Natural killer cell (primary cell): ENCODE measurements around the gene INHBB. TPM values are rescaled to one million over a fixed set of nuclear protein-coding genes. Genes with fewer than 3 reads are reported as not detected.

ENCODE experiments used
- ATAC-seq, 3 donors: fragments of 150-1000 bp in 2 of 3; fragments of 200-7000 bp in 1 of 3; cut with Tn5 transposase; 1 replicate in 1 of 3; 2 replicates in 2 of 3; pipeline ENCODE4 v1.10.0; 2021; ENCODE audit warnings: mild to moderate bottlenecking in 2 of 3, moderate library complexity in 2 of 3
- DNase-seq, 2 donors: peaks; one replicate each; pipeline versions ENCODE4 v3.0.0 to v3.0.0-alpha.2; 2013 to 2021; ENCODE audit warnings: mixed read lengths in 1 of 2
- H3K27ac ChIP-seq: one replicate; pipeline ENCODE4 v1.5.1; 2013; ENCODE audit warnings: mild to moderate bottlenecking, low read length
- H3K27me3 ChIP-seq: one replicate; pipeline ENCODE4 v1.6.1; 2013; ENCODE audit warnings: low read length; ENCODE audit not compliant: control insufficient read depth, insufficient read depth
- H3K36me3 ChIP-seq: one replicate; pipeline ENCODE4 v1.6.1; 2013; ENCODE audit warnings: low read length; ENCODE audit not compliant: control insufficient read depth, insufficient read depth
- H3K4me1 ChIP-seq: one replicate; pipeline ENCODE4 v1.6.1; 2013; ENCODE audit warnings: low read length; ENCODE audit not compliant: control insufficient read depth, insufficient read depth
- H3K4me3 ChIP-seq: one replicate; pipeline ENCODE4 v1.5.1; 2013; ENCODE audit warnings: low read length
- H3K9me3 ChIP-seq: one replicate; pipeline ENCODE4 v1.6.1; 2013; ENCODE audit warnings: low read length; ENCODE audit not compliant: control insufficient read depth, insufficient read depth
- H3K27ac Mint-ChIP-seq, 2 donors: one replicate each; pipeline ENCODE4 v1.8.0; 2022; ENCODE audit warnings: mild to moderate bottlenecking in 2 of 2, mixed read lengths in 2 of 2, moderate library complexity in 1 of 2
- H3K27me3 Mint-ChIP-seq, 2 donors: one replicate each; pipeline ENCODE4 v1.8.0; 2022; ENCODE audit warnings: low read depth in 2 of 2, mixed read lengths in 2 of 2
- H3K36me3 Mint-ChIP-seq: one replicate; pipeline ENCODE4 v1.8.0; 2022; ENCODE audit warnings: mixed read lengths
- H3K4me1 Mint-ChIP-seq, 2 donors: one replicate each; pipeline ENCODE4 v1.8.0; 2022; ENCODE audit warnings: mixed read lengths in 2 of 2
- H3K4me3 Mint-ChIP-seq: one replicate; pipeline ENCODE4 v1.8.0; 2022; ENCODE audit warnings: mild to moderate bottlenecking, moderate library complexity, mixed read lengths
- H3K9me3 Mint-ChIP-seq, 2 donors: one replicate each; pipeline ENCODE4 v1.8.0; 2022; ENCODE audit warnings: mixed read lengths in 2 of 2
- CTCF ChIP-seq: fragments of 200-600 bp; IDR thresholded peaks from one replicate; pipeline ENCODE4 v1.8.0; 2022; ENCODE audit warnings: antibody characterized with exemption
- WGBS: methylation state at CpG from one replicate; pipeline ENCODE4 v1.1.7; 2013; ENCODE audit warnings: missing lambda C conversion rate; ENCODE audit not compliant: insufficient coverage; 5-methylcytosine and 5-hydroxymethylcytosine counted together
- intact Hi-C: fragments of 100-400 bp; cut with micrococcal nuclease; formaldehyde crosslinking; loops from one replicate; pipeline ENCODE4 v1.14.2; 2022
- total RNA-seq, 4 donors: library from RNA; stranded (reverse); fragments of 120-200 nt in 1 of 4; gene quantifications; one replicate each; pipeline versions ENCODE4 v1.2.3 to v1.2.4, GENCODE V29; 2013 to 2022

Gene INHBB
- total RNA-seq, 3 donors from 2014 or later (not counting 1 experiment from before 2014, with no cell fraction given): 0.07 to 0.10 TPM; not detected in 1

- Histone ChIP-seq H3K36me3 (no peaks in the 10 kb centered on the region), H3K27ac (no peak overlapping the region), H3K27me3 (no peaks in the 10 kb centered on the region), H3K4me1 (no peaks in the 10 kb centered on the region), H3K9me3 (no peaks in the 10 kb centered on the region), H3K4me3 (no peak overlapping the region)
- Mint-ChIP-seq H3K27me3 (no peaks in the 10 kb centered on the region), H3K9me3 (no peaks in the 10 kb centered on the region), H3K4me3 (no peak overlapping the region), H3K4me1 (no peaks in the 10 kb centered on the region), H3K27ac (no peak overlapping the region), H3K36me3 (no peaks in the 10 kb centered on the region)
- DNase-seq (no peak), ATAC-seq (no peak)
- TF ChIP-seq CTCF: no peak
- intact Hi-C loops: no loop called here
- 72% methylated on average over 10 of the region's 10 CpGs for WGBS
Measured at GRCh38 chr2:120373424-120373823, 27.5 kb downstream of the INHBB start.

- Histone ChIP-seq H3K27me3 (no peaks in the 10 kb centered on the region), H3K36me3 (no peaks in the 10 kb centered on the region), H3K9me3 (no peaks in the 10 kb centered on the region), H3K4me1 (no peaks in the 10 kb centered on the region), H3K4me3 (no peak overlapping the region), H3K27ac (no peak overlapping the region)
- Mint-ChIP-seq H3K27me3 (no peaks in the 10 kb centered on the region), H3K36me3 (no peaks in the 10 kb centered on the region), H3K4me1 (no peaks in the 10 kb centered on the region), H3K27ac (no peak overlapping the region), H3K9me3 (no peaks in the 10 kb centered on the region), H3K4me3 (no peak overlapping the region)
- intact Hi-C loops: no loop called here
- WGBS: 89% methylated on average over 5 of the region's 5 CpGs
- DNase-seq: no peak
- TF ChIP-seq CTCF: no peak
- ATAC-seq: no peak
Measured at GRCh38 chr2:120374821-120375220, 28.9 kb downstream of the INHBB start.

GRCh38 chr2:120375251-120376020 is 29.5 kb downstream of the INHBB start:
- no peaks in the 10 kb centered on the region for H3K4me1 ChIP-seq
- ATAC-seq: no peak

More at GRCh38 chr2:120375251-120376020, 29.5 kb downstream of the INHBB start:
- H3K27me3 Mint-ChIP-seq: no peaks in the 10 kb centered on the region
- intact Hi-C loops: no loop called here
- no peak overlapping the region for H3K27ac Mint-ChIP-seq
- no peaks in the 10 kb centered on the region for H3K36me3 Mint-ChIP-seq
- no peaks in the 10 kb centered on the region for H3K4me1 Mint-ChIP-seq
- H3K9me3 ChIP-seq: no peaks in the 10 kb centered on the region
- DNase-seq: no peak
- no peaks in the 10 kb centered on the region for H3K27me3 ChIP-seq
- H3K4me3 ChIP-seq: no peak overlapping the region
- H3K27ac ChIP-seq: no peak overlapping the region
- no peaks in the 10 kb centered on the region for H3K36me3 ChIP-seq
- no peak overlapping the region for H3K4me3 Mint-ChIP-seq
- WGBS: 81% methylated on average over 14 of the region's 14 CpGs
- no peak for TF ChIP-seq CTCF
- H3K9me3 Mint-ChIP-seq: no peaks in the 10 kb centered on the region
